Measurements from ENCODE around the gene C12orf42.

C12orf42 gene

GRCh38 chr12:103327676-103328075 lies 168.1 kb downstream of the C12orf42 start:
- no peak for TF ChIP-seq SIN3A (IDR thresholded peaks at IDR 0.05; ENCODE audit: borderline replicate concordance, insufficient read depth, low read length)
- TF ChIP-seq POLR2AphosphoS5 (IDR thresholded peaks at IDR 0.05; ENCODE audit: low read depth, low read length), result no peak
- TF ChIP-seq REST (IDR thresholded peaks at IDR 0.05; ENCODE audit: insufficient read depth in 1 of 2, low read depth in 2 of 2, low read length in 2 of 2), result no peak

- no peak for TF ChIP-seq SIN3A (IDR thresholded peaks at IDR 0.05; ENCODE audit: borderline replicate concordance, insufficient read depth, low read length)
- no peak for TF ChIP-seq FOXP2 (optimal IDR thresholded peaks at IDR 0.05; ENCODE audit: borderline replicate concordance, extremely low read depth, extremely low read length, insufficient read depth)
- TF ChIP-seq POLR2AphosphoS5 (IDR thresholded peaks at IDR 0.05; ENCODE audit: low read depth, low read length), result no peak
- no peak for TF ChIP-seq REST (IDR thresholded peaks at IDR 0.05; ENCODE audit: insufficient read depth in 1 of 2, low read depth in 2 of 2, low read length in 2 of 2)
- no peak for TF ChIP-seq TAF1 (IDR thresholded peaks at IDR 0.05; ENCODE audit: borderline replicate concordance, insufficient read depth, low read length)
These were observed 169.6 kb downstream of the C12orf42 start for GRCh38 chr12:103326190-103326589.

GRCh38 chr12:103318566-103318965 lies 177.2 kb downstream of the C12orf42 start:
- TF ChIP-seq POLR2AphosphoS5 (IDR thresholded peaks at IDR 0.05; ENCODE audit: low read depth, low read length) (no peak), TAF1 (IDR thresholded peaks at IDR 0.05; ENCODE audit: borderline replicate concordance, insufficient read depth, low read length) (no peak), FOXP2 (optimal IDR thresholded peaks at IDR 0.05; ENCODE audit: borderline replicate concordance, extremely low read depth, extremely low read length, insufficient read depth) (no peak), REST (IDR thresholded peaks at IDR 0.05; ENCODE audit: insufficient read depth in 1 of 2, low read depth in 2 of 2, low read length in 2 of 2) (no peak), SIN3A (IDR thresholded peaks at IDR 0.05; ENCODE audit: borderline replicate concordance, insufficient read depth, low read length) (no peak)

- TF ChIP-seq POLR2AphosphoS5 (IDR thresholded peaks at IDR 0.05; ENCODE audit: low read depth, low read length), result no peak
- TF ChIP-seq FOXP2 (optimal IDR thresholded peaks at IDR 0.05; ENCODE audit: borderline replicate concordance, extremely low read depth, extremely low read length, insufficient read depth), result no peak
- TF ChIP-seq REST (IDR thresholded peaks at IDR 0.05; ENCODE audit: insufficient read depth in 1 of 2, low read depth in 2 of 2, low read length in 2 of 2), result no peak
- TF ChIP-seq TAF1 (IDR thresholded peaks at IDR 0.05; ENCODE audit: borderline replicate concordance, insufficient read depth, low read length), result no peak
- no peak for TF ChIP-seq SIN3A (IDR thresholded peaks at IDR 0.05; ENCODE audit: borderline replicate concordance, insufficient read depth, low read length)
These were observed 178.5 kb downstream of the C12orf42 start for GRCh38 chr12:103317220-103317619.

GRCh38 chr12:103314786-103315185 lies 181.0 kb downstream of the C12orf42 start:
- TF ChIP-seq TAF1 (IDR thresholded peaks at IDR 0.05; ENCODE audit: borderline replicate concordance, insufficient read depth, low read length) (no peak), POLR2AphosphoS5 (IDR thresholded peaks at IDR 0.05; ENCODE audit: low read depth, low read length) (no peak), FOXP2 (optimal IDR thresholded peaks at IDR 0.05; ENCODE audit: borderline replicate concordance, extremely low read depth, extremely low read length, insufficient read depth) (no peak), SIN3A (IDR thresholded peaks at IDR 0.05; ENCODE audit: borderline replicate concordance, insufficient read depth, low read length) (no peak), REST (IDR thresholded peaks at IDR 0.05; ENCODE audit: insufficient read depth in 1 of 2, low read depth in 2 of 2, low read length in 2 of 2) (no peak)
